GM18870 (cell line): Measurements from ENCODE around the gene CIC.
"Not testable (repeated sequence)": the region's sequence is repeated elsewhere in the genome, so short reads cannot be mapped to it uniquely, and the experiment has no call there.

ENCODE experiments used
- ATAC-seq: cut with Tn5 transposase; IDR thresholded peaks from one replicate; pipeline ENCODE4 v1.9.1; 2021; ENCODE audit warnings: moderate library complexity; ENCODE audit not compliant: unreplicated experiment

Gene CIC

GRCh38 chr19:42328854-42329253, 59.8 kb downstream of the CIC start:
- ATAC-seq: no peak

GRCh38 chr19:42330241-42330711, 61.2 kb downstream of the CIC start:
- ATAC-seq: no peak

- ATAC-seq: not testable (repeated sequence)
Measured at GRCh38 chr19:42331333-42331732, 62.3 kb downstream of the CIC start.

GRCh38 chr19:42332059-42332458, 63.0 kb downstream of the CIC start:
- no peak for ATAC-seq

- no peak for ATAC-seq
Measured at GRCh38 chr19:42333018-42333417, 64.0 kb downstream of the CIC start.

GRCh38 chr19:42333975-42334696, 65.1 kb downstream of the CIC start:
- no peak for ATAC-seq

- ATAC-seq: no peak
Measured at GRCh38 chr19:42334697-42335373, 65.8 kb downstream of the CIC start.

- ATAC-seq: no peak
Measured at GRCh38 chr19:42335374-42335936, 66.4 kb downstream of the CIC start.

GRCh38 chr19:42335971-42336370, 66.9 kb downstream of the CIC start:
- no peak for ATAC-seq

GRCh38 chr19:42339126-42339860, 70.2 kb downstream of the CIC start:
- not testable (repeated sequence) for ATAC-seq

- ATAC-seq: not testable (repeated sequence)
Measured at GRCh38 chr19:42339922-42340321, 70.9 kb downstream of the CIC start.

GRCh38 chr19:42343344-42344110, 74.5 kb downstream of the CIC start:
- ATAC-seq: no peak

- no peak for ATAC-seq
Measured at GRCh38 chr19:42344336-42344893, 75.4 kb downstream of the CIC start.
